GM12872 (cell line): ENCODE data around the gene PITPNB.

Experiments
- CTCF ChIP-seq: IDR thresholded peaks from 3 replicates; pipeline ENCODE4 v1.5.1; 2011; ENCODE audit warnings: low read depth, mild to moderate bottlenecking, low read length, moderate library complexity; ENCODE audit not compliant: insufficient read depth

PITPNB gene

GRCh38 chr22:27809700-27810608, 109.1 kb downstream of the PITPNB start:
- no peak for TF ChIP-seq CTCF

GRCh38 chr22:27809226-27809603, 109.8 kb downstream of the PITPNB start:
- TF ChIP-seq CTCF: no peak

DNA sequence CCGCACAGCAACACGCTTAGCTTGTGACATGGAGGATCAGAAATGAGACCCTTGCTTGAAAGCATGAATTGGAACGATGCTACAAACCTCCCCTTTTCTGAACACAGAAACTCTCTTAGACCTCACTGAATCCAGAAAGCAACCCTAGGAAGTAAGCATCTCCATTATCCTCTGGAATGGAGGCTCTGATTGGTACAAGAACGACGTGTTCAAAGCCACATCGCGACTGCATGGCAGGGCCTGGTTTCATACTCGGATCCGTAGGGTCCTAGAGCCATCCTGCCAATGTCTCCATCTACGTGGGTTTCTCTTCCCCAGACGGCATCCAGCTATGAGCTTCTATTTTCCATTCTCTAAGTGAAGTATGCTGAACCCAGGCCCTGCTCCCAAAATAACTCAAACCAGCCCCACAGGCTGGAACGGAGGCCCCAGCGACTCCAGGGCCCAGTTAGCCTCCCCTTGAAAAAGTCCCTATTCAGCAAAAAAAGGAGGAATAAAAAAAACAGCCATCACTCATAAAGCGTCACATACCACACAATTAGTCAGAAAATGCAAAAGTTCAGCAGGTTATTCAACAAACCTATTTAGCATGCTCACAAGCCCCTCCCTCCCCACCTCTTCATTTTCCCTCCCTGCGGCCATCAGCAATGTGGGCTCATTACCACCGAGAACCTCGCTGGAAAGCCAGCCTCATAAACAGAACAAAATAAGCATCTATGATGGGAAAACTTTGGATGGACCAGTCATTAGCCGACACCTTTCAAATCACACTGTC, 110.4 kb downstream of the PITPNB start:
- no peak for TF ChIP-seq CTCF

- no peak for TF ChIP-seq CTCF
These were observed 113.2 kb downstream of the PITPNB start for GRCh38 chr22:27805841-27806240.

DNA sequence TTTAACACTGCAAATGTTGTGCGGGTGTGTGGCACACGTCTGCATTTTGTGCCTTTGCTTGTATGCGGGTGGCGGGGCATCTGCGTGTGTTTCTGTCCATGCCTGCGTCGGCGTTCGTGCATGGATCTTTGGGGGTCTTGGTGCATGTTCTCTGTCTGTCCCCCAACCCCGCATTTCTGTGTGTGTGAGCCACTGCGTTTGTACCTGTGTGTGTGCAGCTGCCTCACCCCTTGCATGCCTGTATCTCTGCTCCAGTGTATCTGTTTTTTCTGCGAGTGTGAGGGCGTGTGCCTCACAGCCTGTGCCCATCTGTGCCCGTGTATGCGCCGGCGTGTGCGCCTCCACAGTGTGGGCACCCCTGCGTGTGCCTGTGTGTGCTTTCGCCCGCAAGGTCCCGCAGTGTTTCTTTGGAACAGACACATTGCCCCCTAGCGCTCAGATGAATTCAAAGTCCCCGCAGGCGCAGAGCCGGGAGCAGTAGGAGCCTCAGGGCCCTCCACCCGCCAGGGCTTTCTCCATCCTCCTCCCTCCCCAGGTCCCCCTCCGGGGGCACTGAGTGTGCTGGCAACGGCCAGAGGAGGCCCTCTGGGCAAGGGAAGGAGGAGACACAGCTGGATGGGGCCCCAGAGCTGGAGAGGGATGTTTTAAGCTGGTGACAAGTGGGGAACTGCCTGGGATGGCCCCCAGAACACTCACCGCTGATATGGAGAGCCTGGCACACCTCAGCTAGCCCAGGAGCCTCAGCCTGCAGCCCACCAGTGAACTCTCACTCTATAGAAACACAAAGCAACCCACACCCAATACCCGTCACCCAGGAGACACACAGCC, 114.4 kb downstream of the PITPNB start:
- peak; percentile 66 for TF ChIP-seq CTCF

GRCh38 chr22:27803841-27804415, 115.1 kb downstream of the PITPNB start:
- TF ChIP-seq CTCF: no peak
